Left lung (tissue), 10 donors: ENCODE data around the gene BCL11B. TPM values are rescaled to one million over a fixed set of nuclear protein-coding genes. Genes with fewer than 3 reads are reported as not detected.

ENCODE experiments used
- ATAC-seq: fragments of 200-7000 bp; cut with Tn5 transposase; one replicate; pipeline ENCODE4 v1.9.1; 2020; ENCODE audit warnings: moderate library complexity
- DNase-seq, 4 donors: peaks; one replicate each; pipeline ENCODE4 v3.0.0-alpha.2; 2013 to 2020
- H3K27ac ChIP-seq, 2 donors: fragments of 200-600 bp; sonication (generic) in 1 of 2; one replicate each; pipeline versions ENCODE4 v1.5.0 to v1.8.0; 2020 to 2021
- H3K27me3 ChIP-seq, 2 donors: fragments of 200-600 bp; sonication (generic) in 1 of 2; one replicate each; pipeline versions ENCODE4 v1.5.0 to v1.8.0; 2020 to 2021
- H3K36me3 ChIP-seq, 2 donors: fragments of 200-600 bp; sonication (generic) in 1 of 2; one replicate each; pipeline versions ENCODE4 v1.5.0 to v1.8.0; 2020 to 2021
- H3K4me1 ChIP-seq, 2 donors: fragments of 200-600 bp; one replicate each; pipeline ENCODE4 v1.8.0; 2021
- H3K4me3 ChIP-seq, 2 donors: fragments of 200-600 bp; sonication (generic) in 1 of 2; one replicate each; pipeline versions ENCODE4 v1.5.0 to v1.8.0; 2020 to 2021; ENCODE audit warnings: mild to moderate bottlenecking in 1 of 2
- H3K9me3 ChIP-seq, 2 donors: fragments of 200-600 bp; sonication (generic) in 1 of 2; one replicate each; pipeline versions ENCODE4 v1.5.0 to v1.8.0; 2020 to 2021
- CTCF ChIP-seq, 2 donors: fragments of 200-600 bp; sonication (generic) in 1 of 2; IDR thresholded peaks; one replicate each; pipeline versions ENCODE4 v1.5.0 to v1.8.0; 2021; ENCODE audit warnings: antibody characterized with exemption in 2 of 2
- intact Hi-C, 2 donors: fragments of 100-400 bp; cut with DNase I; formaldehyde crosslinking; loops; one replicate each; pipeline versions ENCODE4 v1.11.2 to v1.14.2; 2022
- polyA plus RNA-seq, 6 donors: library from polyadenylated mRNA; unstranded; fragments of 120-200 nt; gene quantifications; one replicate each; pipeline ENCODE4 v1.2.1, GENCODE V29; 2013; ENCODE audit not compliant: insufficient read length in 6 of 6
- total RNA-seq, 2 donors: library from RNA; stranded (reverse); fragmentation: NEBNext Ultra II Directional; extraction: Animal tissue kit (Norgen Biotek cat#: 25700); gene quantifications; one replicate each; pipeline ENCODE4 v1.2.1, GENCODE V29; 2021
- donor health status: DM: no; HTN: yes; CAD: no.
- donor health status: DM: no; HTN: no; CAD: no.

Gene BCL11B
- total and polyA plus RNA-seq, 8 donors: 1.4 to 3.6 (median 3.2) TPM

DNA sequence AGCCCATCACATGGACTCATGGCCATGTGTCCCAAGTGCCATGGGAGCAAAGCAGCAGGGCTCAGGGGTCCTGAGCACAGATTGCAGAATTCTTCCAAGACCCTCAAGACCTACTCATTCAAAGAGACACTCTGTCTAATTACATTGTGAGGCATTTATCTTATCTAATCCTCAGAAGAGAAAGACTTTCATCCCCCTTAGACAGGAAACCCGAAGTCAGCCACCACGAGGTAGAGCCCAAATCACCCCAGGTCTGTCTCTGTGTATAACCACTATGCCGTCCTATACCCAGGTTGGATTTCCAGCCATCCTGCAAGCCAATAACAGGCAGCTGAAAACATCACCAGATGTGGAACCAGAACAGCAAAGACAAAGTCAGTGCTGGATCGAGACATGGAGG, 8.9 kb upstream of the BCL11B start:
- intact Hi-C loops: no loop called here
- TF ChIP-seq CTCF (IDR thresholded peaks at IDR 0.05): no peak
- Histone ChIP-seq H3K27ac (no peak overlapping the region), H3K9me3 (no peaks in the 10 kb centered on the region), H3K4me3 (no peak overlapping the region), H3K4me1 (no peaks in the 10 kb centered on the region), H3K27me3 (peaks cover 0 to 81% of the 10 kb centered on the region in 2 donors), H3K36me3 (no peaks in the 10 kb centered on the region)
- ATAC-seq (no peak), DNase-seq (no peak)

- Histone ChIP-seq H3K4me3 (no peak overlapping the region), H3K27me3 (peaks cover 0 to 81% of the 10 kb centered on the region in 2 donors), H3K27ac (no peak overlapping the region), H3K36me3 (no peaks in the 10 kb centered on the region), H3K9me3 (no peaks in the 10 kb centered on the region), H3K4me1 (no peaks in the 10 kb centered on the region)
- DNase-seq (peak in 1 of 4 donors; percentile 54), ATAC-seq (no peak)
- intact Hi-C loops: no loop called here
- no peak for TF ChIP-seq CTCF (IDR thresholded peaks at IDR 0.05)
These were observed 8.2 kb upstream of the BCL11B start for GRCh38 chr14:99280066-99280731.

GRCh38 chr14:99278836-99279235, 6.8 kb upstream of the BCL11B start:
- Histone ChIP-seq H3K36me3 (no peaks in the 10 kb centered on the region), H3K27me3 (peaks cover 9 to 81% of the 10 kb centered on the region in 2 donors), H3K9me3 (no peaks in the 10 kb centered on the region), H3K27ac (no peak overlapping the region), H3K4me1 (peaks cover 0 to 6% of the 10 kb centered on the region in 2 donors), H3K4me3 (no peak overlapping the region)
- intact Hi-C loops: no loop called here
- ATAC-seq (no peak), DNase-seq (no peak)
- TF ChIP-seq CTCF (IDR thresholded peaks at IDR 0.05): no peak

- peaks cover 21 to 89% of the 10 kb centered on the region in 2 donors for H3K27me3 ChIP-seq
- H3K4me1 ChIP-seq: peaks cover 7 to 16% of the 10 kb centered on the region in 2 donors
These were observed 5.5 kb upstream of the BCL11B start for GRCh38 chr14:99277530-99277929.

GRCh38 chr14:99276482-99276881, 4.5 kb upstream of the BCL11B start:
- H3K9me3 ChIP-seq: no peaks in the 10 kb centered on the region
- H3K27ac ChIP-seq: no peak overlapping the region
- no peak for DNase-seq
- no peak overlapping the region for H3K4me3 ChIP-seq
- intact Hi-C loops: no loop called here
- H3K4me1 ChIP-seq: peaks cover 7 to 26% of the 10 kb centered on the region in 2 donors
- peaks cover 32 to 98% of the 10 kb centered on the region in 2 donors for H3K27me3 ChIP-seq
- no peak for TF ChIP-seq CTCF (IDR thresholded peaks at IDR 0.05)
- no peaks in the 10 kb centered on the region for H3K36me3 ChIP-seq
- ATAC-seq: no peak

More at GRCh38 chr14:99277530-99277929, 5.5 kb upstream of the BCL11B start:
- no peaks in the 10 kb centered on the region for H3K36me3 ChIP-seq
- no peak overlapping the region for H3K4me3 ChIP-seq
- TF ChIP-seq CTCF (IDR thresholded peaks at IDR 0.05): no peak
- intact Hi-C loops: no loop called here
- H3K27ac ChIP-seq: no peak overlapping the region
- no peaks in the 10 kb centered on the region for H3K9me3 ChIP-seq
- no peak for ATAC-seq
- DNase-seq: no peak
